SJSA1 (cell line): ENCODE data around the gene MYH11. TPM values are rescaled to one million over a fixed set of nuclear protein-coding genes. Genes with fewer than 3 reads are reported as not detected.
"Not testable (repeated sequence)": the region's sequence is repeated elsewhere in the genome, so short reads cannot be mapped to it uniquely, and the experiment has no call there.

Experiments
- DNase-seq, 2 experiments: peaks; one replicate each; pipeline ENCODE4 v3.0.0-alpha.2; 2015 to 2020; ENCODE audit warnings: low spot score in 2 of 2, low read depth in 1 of 2
- H3K27ac ChIP-seq: fragments of 250-450 bp; sonication (Bioruptor Pico); 2 replicates; pipeline ENCODE4 v1.5.1; 2020; ENCODE audit warnings: mild to moderate bottlenecking, moderate library complexity
- H3K27me3 ChIP-seq: fragments of 250-450 bp; sonication (Bioruptor Pico); replicated peaks from 2 replicates; pipeline ENCODE4 v1.5.1; 2020; ENCODE audit warnings: mild to moderate bottlenecking, moderate library complexity
- H3K36me3 ChIP-seq: fragments of 250-450 bp; sonication (Bioruptor Pico); 2 replicates; pipeline ENCODE4 v1.5.1; 2020; ENCODE audit warnings: mild to moderate bottlenecking
- H3K4me1 ChIP-seq: fragments of 250-450 bp; sonication (Bioruptor Pico); replicated peaks from 2 replicates; pipeline ENCODE4 v1.6.1; 2021; ENCODE audit warnings: mild to moderate bottlenecking
- H3K4me3 ChIP-seq: fragments of 250-450 bp; sonication (Bioruptor Pico); 2 replicates; pipeline ENCODE4 v1.5.1; 2020; ENCODE audit warnings: mild to moderate bottlenecking
- H3K9me3 ChIP-seq: fragments of 250-450 bp; sonication (Bioruptor Pico); replicated peaks from 2 replicates; pipeline ENCODE4 v1.5.1; 2020; ENCODE audit warnings: mild to moderate bottlenecking
- total RNA-seq: library from RNA; depleted of rRNA; stranded (reverse); fragments of >200 nt; shearing (Covaris generic); gene quantifications from 2 replicates; pipeline ENCODE4 v1.2.3, GENCODE V29; 2014

MYH11 gene
- total RNA-seq, 1 experiment from 2014 or later, result 0.03 TPM

DNA sequence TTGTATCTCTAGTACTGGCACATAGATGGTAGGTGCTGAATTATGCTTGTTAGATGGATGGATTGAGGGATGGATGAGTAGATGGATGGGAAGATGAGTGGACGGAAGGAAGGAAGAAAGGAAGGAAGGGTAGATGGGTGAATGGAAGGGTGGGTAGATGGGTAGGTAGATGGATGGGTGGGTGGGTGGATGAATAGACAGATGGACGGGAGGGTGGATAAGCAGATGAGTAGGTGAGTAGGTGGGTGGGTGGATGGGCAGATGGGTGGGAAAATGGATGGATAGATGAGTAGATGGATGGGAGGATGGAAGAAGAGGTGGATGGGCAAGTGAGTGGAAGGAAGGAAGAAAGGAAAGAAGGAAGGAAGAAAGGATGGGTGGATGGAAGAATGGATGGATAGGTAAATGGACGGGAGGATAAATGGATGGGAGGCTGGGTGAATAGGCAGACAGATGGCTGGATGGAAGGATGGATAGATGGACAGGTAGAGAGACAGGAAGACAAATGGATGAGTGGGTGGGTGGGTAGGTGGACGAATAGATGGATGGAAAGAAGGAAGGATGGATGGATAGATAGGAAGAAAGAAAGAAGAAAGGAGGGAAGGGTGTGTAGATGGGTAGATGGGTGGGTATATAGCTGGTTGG lies 56.9 kb downstream of the MYH11 start:
- H3K4me1 ChIP-seq, result no peaks in the 10 kb centered on the region
- no peak overlapping the region for H3K4me3 ChIP-seq
- DNase-seq, result no peak
- H3K27me3 ChIP-seq, result no peaks in the 10 kb centered on the region
- H3K9me3 ChIP-seq, result peaks cover 5% of the 10 kb centered on the region
- H3K27ac ChIP-seq, result no peak overlapping the region
- H3K36me3 ChIP-seq, result no peaks in the 10 kb centered on the region

DNA sequence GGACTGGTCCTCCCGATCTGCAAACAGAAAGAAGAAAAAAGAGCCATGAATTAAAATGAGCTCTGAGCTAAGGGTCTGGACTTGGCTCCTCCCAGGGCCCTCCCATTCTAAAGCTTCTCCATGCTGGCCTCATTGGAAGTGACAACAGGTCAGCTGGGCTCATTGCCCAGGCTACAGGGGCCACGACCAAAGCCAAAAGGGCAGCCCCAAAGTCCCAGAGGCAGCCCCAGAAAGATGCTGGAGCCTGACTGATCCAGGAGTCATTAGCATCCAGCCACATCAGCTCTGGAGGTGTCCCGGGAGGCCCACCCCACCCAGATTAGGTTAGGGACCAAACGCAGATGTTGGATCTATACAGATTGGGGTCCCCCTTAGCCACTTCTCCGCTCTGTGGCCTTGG lies 58.2 kb downstream of the MYH11 start:
- H3K9me3 ChIP-seq, result peaks cover 5% of the 10 kb centered on the region
- no peaks in the 10 kb centered on the region for H3K36me3 ChIP-seq
- no peaks in the 10 kb centered on the region for H3K27me3 ChIP-seq
- peaks cover 10% of the 10 kb centered on the region for H3K4me1 ChIP-seq
- no peak for DNase-seq
- H3K27ac ChIP-seq, result no peak overlapping the region
- no peak overlapping the region for H3K4me3 ChIP-seq

DNA sequence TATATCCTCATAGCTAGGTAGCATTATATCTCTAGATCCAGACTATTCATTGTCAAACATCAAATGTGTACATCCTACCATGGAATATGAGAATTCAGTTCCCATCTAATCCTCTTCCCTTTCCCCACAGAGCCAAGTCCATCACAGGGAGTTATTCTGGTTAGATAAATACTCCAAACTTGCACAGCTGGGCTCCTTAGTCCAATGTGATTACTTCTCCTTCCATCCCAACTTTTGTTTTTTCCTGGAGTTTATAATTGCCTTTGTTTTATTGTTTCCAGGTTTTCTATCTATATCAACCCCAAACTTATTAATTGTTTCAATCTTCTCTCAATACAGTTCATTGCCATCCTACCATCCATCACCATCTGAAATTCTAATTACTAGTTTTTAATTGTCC lies 59.9 kb downstream of the MYH11 start:
- Histone ChIP-seq H3K27me3 (no peaks in the 10 kb centered on the region), H3K4me1 (peaks cover 10% of the 10 kb centered on the region), H3K4me3 (no peak overlapping the region), H3K27ac (no peak overlapping the region), H3K36me3 (no peaks in the 10 kb centered on the region), H3K9me3 (peaks cover 5% of the 10 kb centered on the region)
- DNase-seq, result no peak

- H3K4me3 ChIP-seq, result no peak overlapping the region
- no peak for DNase-seq
- no peaks in the 10 kb centered on the region for H3K27me3 ChIP-seq
- peaks cover 10% of the 10 kb centered on the region for H3K4me1 ChIP-seq
- H3K9me3 ChIP-seq, result peaks cover 5% of the 10 kb centered on the region
- H3K36me3 ChIP-seq, result no peaks in the 10 kb centered on the region
- H3K27ac ChIP-seq, result no peak overlapping the region
Measured at GRCh38 chr16:15795615-15796014, 61.2 kb downstream of the MYH11 start.

DNA sequence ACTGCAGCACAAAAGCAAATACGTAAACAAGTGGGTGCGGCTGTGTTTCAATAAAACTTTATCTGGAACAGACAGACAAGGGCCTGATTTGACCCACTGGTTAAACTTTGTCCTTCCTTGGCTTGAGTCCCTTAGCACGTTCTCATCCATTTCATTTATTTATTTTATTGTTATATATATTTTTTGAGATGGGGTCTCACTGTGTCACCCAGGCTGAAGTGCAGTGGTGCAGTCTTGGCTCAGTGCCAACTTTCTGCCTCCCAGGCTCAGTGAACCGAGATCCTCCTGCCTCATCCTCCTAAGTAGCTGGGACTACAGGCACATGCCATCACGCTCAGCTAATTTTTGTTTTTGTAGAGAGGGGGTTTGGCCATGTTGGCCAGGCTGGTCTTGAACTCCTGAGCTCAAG lies 64.3 kb downstream of the MYH11 start:
- Histone ChIP-seq H3K4me3 (no peak overlapping the region), H3K27me3 (no peaks in the 10 kb centered on the region)
- no peak for DNase-seq

GRCh38 chr16:15790458-15790857 lies 66.4 kb downstream of the MYH11 start:
- no peaks in the 10 kb centered on the region for H3K27me3 ChIP-seq
- H3K9me3 ChIP-seq, result no peaks in the 10 kb centered on the region
- H3K4me3 ChIP-seq, result no peak overlapping the region
- H3K36me3 ChIP-seq, result no peaks in the 10 kb centered on the region
- no peak overlapping the region for H3K27ac ChIP-seq
- H3K4me1 ChIP-seq, result peaks cover 10% of the 10 kb centered on the region
- no peak for DNase-seq

More for the DNA sequence above, 64.3 kb downstream of the MYH11 start:
- Histone ChIP-seq H3K9me3 (peaks cover 5% of the 10 kb centered on the region), H3K4me1 (peaks cover 10% of the 10 kb centered on the region), H3K36me3 (no peaks in the 10 kb centered on the region), H3K27ac (no peak overlapping the region)

- not testable (repeated sequence) for H3K4me3 ChIP-seq, H3K4me1 ChIP-seq, H3K27me3 ChIP-seq, DNase-seq, H3K9me3 ChIP-seq, H3K36me3 ChIP-seq, H3K27ac ChIP-seq
Measured at GRCh38 chr16:15789816-15790215, 67.0 kb downstream of the MYH11 start.

- DNase-seq, result no peak
- no peaks in the 10 kb centered on the region for H3K4me1 ChIP-seq
- no peaks in the 10 kb centered on the region for H3K9me3 ChIP-seq
- no peak overlapping the region for H3K27ac ChIP-seq
- no peaks in the 10 kb centered on the region for H3K36me3 ChIP-seq
- no peak overlapping the region for H3K4me3 ChIP-seq
- no peaks in the 10 kb centered on the region for H3K27me3 ChIP-seq
Measured at GRCh38 chr16:15788846-15789239, 68.0 kb downstream of the MYH11 start.

GRCh38 chr16:15786501-15786900 lies 70.3 kb downstream of the MYH11 start:
- Histone ChIP-seq H3K4me1 (no peaks in the 10 kb centered on the region), H3K9me3 (no peaks in the 10 kb centered on the region), H3K36me3 (no peaks in the 10 kb centered on the region), H3K4me3 (no peak overlapping the region), H3K27me3 (no peaks in the 10 kb centered on the region), H3K27ac (no peak overlapping the region)
- no peak for DNase-seq

GRCh38 chr16:15785386-15786059 lies 71.3 kb downstream of the MYH11 start:
- no peak for DNase-seq
- no peaks in the 10 kb centered on the region for H3K9me3 ChIP-seq

GRCh38 chr16:15783985-15784384 lies 72.8 kb downstream of the MYH11 start:
- Histone ChIP-seq H3K4me3 (no peak overlapping the region), H3K27me3 (no peaks in the 10 kb centered on the region), H3K27ac (no peak overlapping the region), H3K4me1 (no peaks in the 10 kb centered on the region), H3K9me3 (no peaks in the 10 kb centered on the region), H3K36me3 (no peaks in the 10 kb centered on the region)
- DNase-seq, result no peak

More at GRCh38 chr16:15785386-15786059, 71.3 kb downstream of the MYH11 start:
- Histone ChIP-seq H3K27ac (no peak overlapping the region), H3K4me3 (no peak overlapping the region), H3K4me1 (no peaks in the 10 kb centered on the region), H3K36me3 (no peaks in the 10 kb centered on the region), H3K27me3 (no peaks in the 10 kb centered on the region)

DNA sequence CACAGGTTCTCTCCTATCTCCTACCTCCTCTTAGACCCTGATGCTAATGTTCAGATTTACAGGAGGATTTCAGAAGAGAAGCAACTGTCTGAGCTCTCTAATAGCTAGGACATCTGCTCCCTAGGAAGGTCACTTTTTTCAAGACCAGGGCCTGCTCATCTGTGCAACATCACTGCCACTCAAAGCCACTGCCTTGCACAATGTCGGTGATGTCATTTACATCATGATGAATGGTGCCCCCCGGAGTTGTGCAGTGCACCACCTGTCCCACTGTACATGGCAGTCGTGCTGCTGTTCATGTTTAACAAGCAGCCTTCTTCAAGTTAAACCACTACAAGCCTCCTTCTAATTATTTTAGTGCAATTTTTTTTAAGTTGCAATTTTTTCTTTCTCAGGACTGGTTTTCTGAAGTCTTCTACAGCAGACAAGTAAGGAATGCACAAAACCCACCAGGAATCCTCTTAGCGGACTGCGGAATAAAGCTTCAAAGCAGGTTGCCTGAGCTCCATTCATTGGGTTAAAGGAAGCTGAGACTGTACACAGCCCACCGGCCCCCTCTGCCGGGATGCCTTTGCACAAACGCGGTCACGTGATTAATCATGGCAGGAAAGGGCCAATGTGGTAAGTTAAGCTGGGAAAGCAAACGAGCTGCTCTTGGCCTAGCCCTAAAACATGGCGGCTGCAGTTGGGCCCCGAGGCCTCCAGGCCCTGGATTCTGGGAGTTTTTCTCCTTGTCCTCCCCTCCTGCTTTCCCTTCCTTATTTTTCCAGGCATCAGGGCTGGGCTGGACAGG lies 74.1 kb downstream of the MYH11 start:
- H3K36me3 ChIP-seq, result no peaks in the 10 kb centered on the region
- no peak for DNase-seq
- H3K27me3 ChIP-seq, result no peaks in the 10 kb centered on the region

GRCh38 chr16:15781650-15782049 lies 75.2 kb downstream of the MYH11 start:
- H3K4me1 ChIP-seq, result no peaks in the 10 kb centered on the region
- H3K27ac ChIP-seq, result no peak overlapping the region
- no peaks in the 10 kb centered on the region for H3K9me3 ChIP-seq
- no peak for DNase-seq
- no peak overlapping the region for H3K4me3 ChIP-seq
- no peaks in the 10 kb centered on the region for H3K27me3 ChIP-seq
- no peaks in the 10 kb centered on the region for H3K36me3 ChIP-seq

More for the DNA sequence above, 74.1 kb downstream of the MYH11 start:
- no peak overlapping the region for H3K27ac ChIP-seq
- no peaks in the 10 kb centered on the region for H3K4me1 ChIP-seq
- H3K4me3 ChIP-seq, result no peak overlapping the region
- H3K9me3 ChIP-seq, result no peaks in the 10 kb centered on the region

DNA sequence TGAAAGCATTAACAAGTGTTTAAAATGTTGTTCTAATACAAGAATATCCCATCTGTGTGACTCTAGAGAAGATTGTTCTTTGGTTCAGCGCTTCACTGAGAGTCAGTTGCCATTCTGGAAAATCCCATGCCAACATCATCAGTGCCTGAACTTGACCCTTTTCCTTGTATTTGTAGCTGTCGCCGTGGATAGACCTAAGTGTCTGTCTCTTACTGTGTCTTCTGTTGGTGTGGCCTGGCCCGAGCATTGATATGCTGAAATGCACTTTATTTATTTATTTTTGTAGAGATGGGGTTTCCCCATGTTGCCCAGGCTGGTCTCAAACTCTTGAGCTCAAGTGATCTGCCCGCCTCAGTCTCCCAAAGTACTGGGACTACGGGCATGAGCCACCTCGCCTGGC lies 76.0 kb downstream of the MYH11 start:
- DNase-seq, result no peak
- Histone ChIP-seq H3K27me3 (no peaks in the 10 kb centered on the region), H3K4me1 (no peaks in the 10 kb centered on the region), H3K27ac (no peak overlapping the region), H3K36me3 (no peaks in the 10 kb centered on the region), H3K9me3 (no peaks in the 10 kb centered on the region), H3K4me3 (no peak overlapping the region)
